ENCODE data around the gene AP2A1.

AP2A1 gene

GRCh38 chr19:49795615-49796014 is 28.8 kb downstream of the AP2A1 start:
- no peak for DNase-seq

- no peak for DNase-seq
These were observed 31.8 kb downstream of the AP2A1 start for GRCh38 chr19:49798574-49798973.

DNA sequence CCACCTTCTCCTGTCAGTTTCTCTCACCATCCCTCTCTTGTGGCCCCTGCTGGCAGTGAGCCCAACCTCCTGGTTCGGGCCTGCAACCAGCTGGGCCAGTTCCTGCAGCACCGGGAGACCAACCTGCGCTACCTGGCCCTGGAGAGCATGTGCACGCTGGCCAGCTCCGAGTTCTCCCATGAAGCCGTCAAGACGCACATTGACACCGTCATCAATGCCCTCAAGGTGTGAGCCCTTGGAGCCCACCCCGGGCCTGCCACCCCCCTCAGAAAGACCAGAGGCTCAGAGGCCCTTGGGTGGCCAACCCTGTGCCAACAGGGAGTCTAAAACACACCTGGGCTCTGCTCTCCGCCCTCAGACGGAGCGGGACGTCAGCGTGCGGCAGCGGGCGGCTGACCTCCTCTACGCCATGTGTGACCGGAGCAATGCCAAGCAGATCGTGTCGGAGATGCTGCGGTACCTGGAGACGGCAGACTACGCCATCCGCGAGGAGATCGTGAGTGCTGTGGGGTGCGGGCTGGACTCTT is 32.5 kb downstream of the AP2A1 start:
- no peak for DNase-seq

DNA sequence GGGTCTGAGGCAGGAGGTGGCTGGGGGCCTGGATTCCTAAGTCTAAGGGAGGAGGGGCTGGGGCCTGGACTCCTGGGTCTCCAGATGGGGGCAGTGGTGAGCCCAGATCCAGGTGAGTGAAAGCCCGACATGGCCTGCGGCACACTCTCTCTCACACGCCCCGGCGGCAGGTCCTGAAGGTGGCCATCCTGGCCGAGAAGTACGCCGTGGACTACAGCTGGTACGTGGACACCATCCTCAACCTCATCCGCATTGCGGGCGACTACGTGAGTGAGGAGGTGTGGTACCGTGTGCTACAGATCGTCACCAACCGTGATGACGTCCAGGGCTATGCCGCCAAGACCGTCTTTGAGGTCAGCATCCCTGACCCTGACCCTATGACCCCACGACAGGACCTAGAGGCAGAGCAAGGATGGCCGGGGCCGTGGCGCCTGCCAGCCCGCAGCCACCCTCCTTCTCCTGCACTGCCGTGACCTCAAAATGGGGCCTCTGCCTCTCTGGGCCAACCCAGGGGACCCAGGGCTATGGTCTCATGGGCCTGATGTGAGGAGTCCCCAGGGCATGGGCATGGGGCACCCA is 33.1 kb downstream of the AP2A1 start:
- DNase-seq: peak in 1 of 6 experiments; percentile 11

GRCh38 chr19:49800771-49801170 is 34.0 kb downstream of the AP2A1 start:
- no peak for DNase-seq

DNA sequence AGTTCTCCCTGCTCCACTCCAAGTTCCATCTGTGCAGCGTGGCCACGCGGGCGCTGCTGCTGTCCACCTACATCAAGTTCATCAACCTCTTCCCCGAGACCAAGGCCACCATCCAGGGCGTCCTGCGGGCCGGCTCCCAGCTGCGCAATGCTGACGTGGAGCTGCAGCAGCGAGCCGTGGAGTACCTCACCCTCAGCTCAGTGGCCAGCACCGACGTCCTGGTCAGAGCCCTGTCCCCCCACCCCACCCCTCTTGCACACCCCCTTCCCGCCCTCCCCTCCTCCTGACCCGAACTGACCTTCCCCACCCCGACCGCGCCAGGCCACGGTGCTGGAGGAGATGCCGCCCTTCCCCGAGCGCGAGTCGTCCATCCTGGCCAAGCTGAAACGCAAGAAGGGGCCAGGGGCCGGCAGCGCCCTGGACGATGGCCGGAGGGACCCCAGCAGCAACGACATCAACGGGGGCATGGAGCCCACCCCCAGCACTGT is 34.6 kb downstream of the AP2A1 start:
- no peak for DNase-seq

GRCh38 chr19:49801966-49802661 is 35.3 kb downstream of the AP2A1 start:
- DNase-seq: no peak

- no peak for DNase-seq
These were observed 36.2 kb downstream of the AP2A1 start for GRCh38 chr19:49802836-49803528.

GRCh38 chr19:49803529-49803856 is 36.7 kb downstream of the AP2A1 start:
- no peak for DNase-seq

- no peak for DNase-seq
These were observed 39.2 kb downstream of the AP2A1 start for GRCh38 chr19:49805822-49806619.

DNA sequence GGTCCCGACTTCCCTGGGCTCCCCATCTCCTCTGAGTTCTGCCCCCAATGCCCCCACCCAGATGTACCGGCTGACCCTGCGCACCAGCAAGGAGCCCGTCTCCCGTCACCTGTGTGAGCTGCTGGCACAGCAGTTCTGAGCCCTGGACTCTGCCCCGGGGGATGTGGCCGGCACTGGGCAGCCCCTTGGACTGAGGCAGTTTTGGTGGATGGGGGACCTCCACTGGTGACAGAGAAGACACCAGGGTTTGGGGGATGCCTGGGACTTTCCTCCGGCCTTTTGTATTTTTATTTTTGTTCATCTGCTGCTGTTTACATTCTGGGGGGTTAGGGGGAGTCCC is 39.8 kb downstream of the AP2A1 start:
- no peak for DNase-seq

DNA sequence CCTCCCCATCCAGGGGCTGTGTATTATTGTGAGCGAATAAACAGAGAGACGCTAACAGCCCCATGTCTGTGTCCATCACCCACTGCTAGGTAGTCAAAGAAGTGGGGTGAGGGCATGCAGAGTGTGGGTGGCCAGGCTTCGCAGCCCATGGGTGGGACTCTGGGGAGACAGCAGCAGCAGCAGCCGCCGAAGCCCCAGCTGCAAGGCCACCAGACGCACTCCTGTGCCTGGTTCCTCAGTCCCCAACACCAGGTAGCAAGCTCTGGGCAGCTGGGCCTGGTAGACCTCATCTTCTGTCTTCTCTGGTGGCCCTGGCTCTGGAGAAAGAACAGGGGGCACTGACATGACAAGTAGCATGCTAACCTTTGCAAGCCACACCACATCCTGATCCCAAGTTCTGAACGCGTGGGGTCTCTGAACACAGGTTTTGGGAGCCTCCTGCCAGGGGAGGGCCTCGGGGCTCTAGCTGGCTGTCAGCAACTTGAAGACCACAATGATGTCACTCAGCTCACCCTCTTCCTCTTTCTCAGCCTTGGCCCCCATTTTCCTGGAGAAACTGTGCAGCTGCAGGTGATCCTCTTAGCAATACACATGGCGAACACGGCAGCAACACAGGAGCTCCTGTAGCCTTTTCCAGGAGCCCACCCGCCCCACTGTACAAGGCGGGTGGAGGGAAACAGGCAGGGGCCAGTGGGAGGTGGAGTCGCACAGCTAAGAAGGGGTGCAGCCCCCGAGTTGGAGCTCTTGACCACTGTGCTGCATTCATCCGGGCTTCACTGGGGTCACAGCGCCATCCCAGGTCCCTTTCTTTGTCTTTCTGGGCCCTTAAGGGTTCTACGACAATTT is 40.5 kb downstream of the AP2A1 start:
- DNase-seq: no peak

DNA sequence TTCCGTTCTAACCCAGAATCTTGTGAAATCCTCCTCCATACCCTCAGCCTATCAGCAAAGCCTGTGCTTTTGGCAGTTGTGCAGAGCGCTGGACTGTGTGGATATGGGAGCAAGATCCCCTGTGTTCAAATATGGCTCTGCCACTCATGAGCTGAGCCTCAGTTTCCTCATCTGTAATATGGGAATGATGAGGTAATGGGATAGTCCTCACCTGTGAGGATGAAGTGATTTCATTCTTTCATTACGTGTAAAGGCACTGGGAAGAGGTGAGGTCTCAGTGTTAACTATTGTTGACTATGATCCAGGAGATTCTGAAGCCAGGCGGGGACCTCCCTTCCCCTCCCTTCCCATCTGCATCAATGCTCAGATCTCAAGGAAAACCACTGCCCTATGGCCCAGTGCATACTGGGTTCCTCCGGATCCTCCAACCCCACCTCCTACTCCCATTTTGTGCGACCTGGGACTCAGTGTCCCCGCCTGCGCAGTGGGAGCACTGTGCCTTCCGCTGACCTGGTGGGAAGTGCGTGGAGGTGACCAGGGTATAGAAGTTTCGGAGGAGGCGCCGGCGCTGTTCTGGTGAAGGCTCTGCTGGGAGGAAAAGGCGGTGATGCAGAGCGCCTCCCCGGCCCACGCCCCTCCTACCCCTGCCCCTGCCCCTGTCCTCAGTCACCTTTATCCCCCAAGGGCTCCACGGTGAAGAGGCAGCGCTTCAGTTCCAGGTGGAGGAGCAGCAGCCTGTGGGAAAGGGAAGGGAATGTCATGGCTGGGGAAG is 41.3 kb downstream of the AP2A1 start:
- no peak for DNase-seq

- DNase-seq: peak; percentile 71 to 94 (median 86)
These were observed 41.9 kb downstream of the AP2A1 start for GRCh38 chr19:49808711-49809159.

DNA sequence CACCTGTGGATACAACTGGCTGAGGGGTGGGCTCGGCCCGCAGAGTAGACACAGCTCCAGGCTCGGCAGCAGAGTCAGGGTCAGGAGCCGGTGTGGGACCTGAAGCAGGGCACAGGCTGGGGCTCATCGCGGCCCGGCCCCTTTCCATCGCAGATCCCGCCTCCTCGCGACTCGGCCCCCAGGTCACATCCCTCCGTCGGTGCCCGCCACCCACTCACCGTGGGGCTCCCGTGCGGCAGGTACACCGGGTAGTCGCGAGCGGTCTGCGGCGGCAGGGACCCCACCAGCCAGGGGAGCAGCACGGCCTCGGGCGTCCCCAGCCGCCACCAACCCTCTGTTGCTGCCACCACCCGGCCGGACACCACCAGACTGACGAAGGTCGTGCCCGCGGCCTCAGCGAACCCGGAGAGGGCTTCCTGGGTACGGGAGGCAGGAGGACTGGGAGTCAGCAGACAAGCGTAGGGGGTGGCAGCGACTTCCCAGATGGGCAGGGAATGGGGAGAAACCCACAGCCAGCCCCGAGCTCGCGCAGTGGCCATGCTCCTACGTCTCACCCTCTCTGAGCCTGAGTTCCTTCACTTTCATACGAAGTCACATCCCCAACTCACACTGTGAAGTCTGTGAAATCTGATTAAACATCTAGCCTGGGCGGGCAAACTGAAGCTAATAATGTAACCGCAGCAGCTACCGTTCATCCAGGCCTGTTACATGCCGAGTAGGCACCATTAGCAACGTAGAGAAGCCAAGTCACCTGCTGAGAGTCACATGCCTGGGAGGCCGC is 42.5 kb downstream of the AP2A1 start:
- peak in 4 of 6 experiments; percentile 52 to 67 (median 59) for DNase-seq

- DNase-seq: no peak
These were observed 43.2 kb downstream of the AP2A1 start for GRCh38 chr19:49809941-49810389.

DNA sequence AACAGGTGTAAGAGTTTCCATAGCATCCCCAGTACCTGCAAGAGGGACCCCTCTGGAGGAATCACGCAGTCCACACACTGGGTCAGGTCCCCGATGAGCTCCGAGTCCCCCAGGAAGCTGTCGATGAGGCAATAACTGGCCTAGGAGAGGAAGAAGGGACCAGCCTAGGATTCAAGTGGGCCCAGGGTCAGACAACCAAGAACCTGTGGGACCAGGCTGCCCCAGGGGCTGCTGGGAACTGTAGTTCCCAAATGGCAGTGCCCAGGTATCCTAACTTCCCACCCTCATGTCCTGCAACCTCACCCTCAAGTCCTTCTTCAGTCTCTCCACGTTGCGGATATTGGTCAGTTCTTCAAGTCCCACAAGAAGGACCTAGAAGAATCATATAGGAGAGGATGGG is 44.5 kb downstream of the AP2A1 start:
- no peak for DNase-seq

DNA sequence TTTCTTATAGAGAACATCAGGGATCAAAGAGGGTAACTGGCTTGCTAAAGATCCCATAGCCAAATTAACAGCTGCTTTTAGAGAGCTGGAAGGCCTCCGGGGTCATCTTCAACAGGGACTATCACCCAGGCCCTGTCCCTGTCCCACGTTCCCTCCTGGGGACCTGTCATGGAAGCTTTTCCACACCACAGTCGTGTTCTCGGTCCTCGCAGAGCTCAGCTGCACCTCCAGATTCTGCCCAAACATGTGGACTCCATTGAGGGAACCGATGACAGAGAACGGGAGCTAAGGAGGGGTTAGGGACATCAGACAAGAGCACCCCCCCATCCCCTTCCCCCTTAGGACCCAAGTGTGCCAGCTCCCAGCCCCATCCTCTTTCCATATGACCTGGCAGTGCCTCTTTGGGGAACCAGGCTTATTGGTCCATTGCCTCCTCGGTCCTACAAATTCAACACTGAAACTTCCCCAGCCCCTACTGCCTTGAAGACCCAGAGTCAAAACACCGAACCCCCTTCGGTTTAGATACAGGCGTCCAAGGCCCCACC is 45.7 kb downstream of the AP2A1 start:
- no peak for DNase-seq

DNA sequence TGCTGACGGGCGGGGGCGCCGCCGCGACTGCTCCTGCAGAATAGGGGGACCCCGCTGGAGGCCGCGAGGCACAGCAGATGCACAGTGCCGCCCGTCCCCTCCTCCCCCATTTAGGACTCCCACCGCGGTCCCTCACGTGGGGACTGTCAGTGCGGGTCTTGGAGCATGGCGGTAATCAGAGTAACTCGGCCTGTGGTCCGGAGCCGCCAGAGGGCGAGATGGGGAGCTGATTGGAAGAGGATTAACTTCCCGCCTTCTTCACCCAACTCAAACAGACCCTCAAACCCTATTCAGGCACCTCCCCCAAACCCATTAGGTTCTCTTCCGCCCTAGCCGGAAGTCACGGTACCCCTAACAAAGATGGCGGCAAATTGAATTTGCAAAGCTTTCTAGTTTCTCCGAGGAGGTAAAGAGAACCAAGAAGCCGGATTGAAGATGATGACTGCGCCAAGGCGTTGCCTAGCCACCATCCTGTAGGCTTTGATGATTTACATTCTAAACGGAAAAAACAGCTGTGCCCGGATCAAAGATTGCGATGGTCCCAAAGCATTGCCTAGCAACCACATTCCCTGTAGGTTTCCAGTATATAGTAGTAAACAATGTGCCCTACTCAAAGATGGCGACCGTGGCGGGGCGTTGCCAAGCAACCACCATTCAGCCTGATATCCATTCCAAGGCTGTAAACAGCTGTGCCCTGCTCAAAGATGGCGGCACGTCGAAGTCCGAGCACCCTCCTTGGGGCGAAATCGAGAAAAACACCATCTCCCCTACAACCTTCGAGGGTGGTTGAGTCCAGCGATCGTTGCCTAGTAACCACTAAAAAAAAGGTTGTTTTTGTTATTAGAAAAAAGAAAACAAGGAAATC is 46.4 kb downstream of the AP2A1 start, which contains the start of gene FUZ:
TSS of gene FUZ (minus strand) at position 296 of the 865 bp plus-strand sequence. CDS start at position 110, 186 bp downstream.
- DNase-seq: peak; percentile 79 to 94 (median 90)
